Mesenchymal stem cell (in vitro differentiated cells and primary cell): ENCODE measurements around the gene NAE1.
"Not testable (repeated sequence)": the region's sequence is repeated elsewhere in the genome, so short reads cannot be mapped to it uniquely, and the experiment has no call there.

Experiments used
- DNase-seq: peaks from one replicate; pipeline ENCODE4 v3.0.0-alpha.2; 2013
- H2AFZ ChIP-seq: one replicate; pipeline ENCODE4 v1.6.1; 2013; ENCODE audit warnings: low read depth, mild to moderate bottlenecking, control low read depth, inconsistent platforms, low read length, moderate library complexity
- H2AK5ac ChIP-seq: 2 replicates; pipeline ENCODE4 v1.6.1; 2013; ENCODE audit warnings: low read length, moderate library complexity, mild to moderate bottlenecking, inconsistent platforms; ENCODE audit not compliant: severe bottlenecking
- H2BK120ac ChIP-seq: one replicate; pipeline ENCODE4 v1.6.1; 2013; ENCODE audit warnings: low read depth, mild to moderate bottlenecking, inconsistent platforms, low read length, moderate library complexity
- H2BK12ac ChIP-seq, 2 experiments: one replicate each; pipeline ENCODE4 v1.6.1; 2013; ENCODE audit warnings: inconsistent platforms in 2 of 2, low read length in 2 of 2, mild to moderate bottlenecking in 2 of 2, moderate library complexity in 2 of 2, control low read depth in 1 of 2
- H2BK15ac ChIP-seq: one replicate; pipeline ENCODE4 v1.6.1; 2013; ENCODE audit warnings: mild to moderate bottlenecking, low read depth, inconsistent platforms; ENCODE audit not compliant: poor library complexity, severe bottlenecking
- H2BK5ac ChIP-seq: 2 replicates; pipeline ENCODE4 v1.6.1; 2013; ENCODE audit warnings: low read depth, mild to moderate bottlenecking, low read length, control low read depth, inconsistent platforms; ENCODE audit not compliant: poor library complexity, severe bottlenecking
- H3K14ac ChIP-seq, 2 experiments: one replicate each; pipeline ENCODE4 v1.6.1; 2013; ENCODE audit warnings: inconsistent platforms in 2 of 2, low read length in 2 of 2, control low read depth in 1 of 2, mild to moderate bottlenecking in 1 of 2, moderate library complexity in 1 of 2
- H3K18ac ChIP-seq, 2 experiments: one replicate each; pipeline ENCODE4 v1.6.1; 2013; ENCODE audit warnings: inconsistent platforms in 2 of 2, low read length in 2 of 2, control low read depth in 1 of 2, low read depth in 1 of 2, mild to moderate bottlenecking in 1 of 2
- H3K23ac ChIP-seq, 2 experiments: one replicate each; pipeline ENCODE4 v1.6.1; 2013; ENCODE audit warnings: inconsistent platforms in 2 of 2, low read length in 2 of 2, mild to moderate bottlenecking in 2 of 2, moderate library complexity in 2 of 2, control low read depth in 1 of 2
- H3K27ac ChIP-seq: 2 replicates; pipeline ENCODE4 v1.5.1; 2013; ENCODE audit warnings: mild to moderate bottlenecking, moderate library complexity, low read length, control low read depth, inconsistent platforms; ENCODE audit not compliant: poor library complexity, severe bottlenecking
- H3K27me3 ChIP-seq, 2 experiments: 2 replicates each; pipeline versions ENCODE4 v1.6.1 to v1.7.0; 2013; ENCODE audit warnings: low read length in 2 of 2, mild to moderate bottlenecking in 2 of 2, moderate library complexity in 2 of 2, control low read depth in 1 of 2, inconsistent platforms in 1 of 2; ENCODE audit not compliant: control insufficient read depth in 1 of 2, insufficient read depth in 1 of 2
- H3K36me3 ChIP-seq, 2 experiments: 2 replicates each; pipeline versions ENCODE4 v1.6.1 to v1.7.0; 2013; ENCODE audit warnings: low read length in 2 of 2, control low read depth in 1 of 2, inconsistent platforms in 1 of 2, low read depth in 1 of 2, mild to moderate bottlenecking in 1 of 2; ENCODE audit not compliant: insufficient read depth in 2 of 2, control insufficient read depth in 1 of 2
- H3K4ac ChIP-seq, 2 experiments: one replicate each; pipeline ENCODE4 v1.6.1; 2013; ENCODE audit warnings: inconsistent platforms in 2 of 2, low read length in 2 of 2, mild to moderate bottlenecking in 2 of 2, moderate library complexity in 2 of 2, control low read depth in 1 of 2, low read depth in 1 of 2
- H3K4me1 ChIP-seq: 2 replicates; pipeline ENCODE4 v1.6.1; 2013; ENCODE audit warnings: low read depth, low read length, control low read depth; ENCODE audit not compliant: control insufficient read depth, insufficient read depth
- H3K4me2 ChIP-seq: 2 replicates; pipeline ENCODE4 v1.6.1; 2013; ENCODE audit warnings: low read length, mild to moderate bottlenecking, inconsistent platforms; ENCODE audit not compliant: poor library complexity, severe bottlenecking
- H3K4me3 ChIP-seq, 2 experiments: 2 replicates each; pipeline versions ENCODE4 v1.5.1 to v1.7.0; 2013; ENCODE audit warnings: low read length in 2 of 2, mild to moderate bottlenecking in 2 of 2, control low read depth in 1 of 2, low read depth in 1 of 2; ENCODE audit not compliant: insufficient read depth in 1 of 2
- H3K79me1 ChIP-seq: replicated peaks from 2 replicates; pipeline ENCODE4 v1.6.1; 2013; ENCODE audit warnings: mild to moderate bottlenecking, control low read depth, low read length, inconsistent platforms; ENCODE audit not compliant: poor library complexity, severe bottlenecking
- H3K9ac ChIP-seq: 2 replicates; pipeline ENCODE4 v1.7.0; 2013; ENCODE audit warnings: mild to moderate bottlenecking, low read length, moderate library complexity
- H3K9me3 ChIP-seq: 2 replicates; pipeline ENCODE4 v1.7.0; 2013; ENCODE audit warnings: mild to moderate bottlenecking, low read length; ENCODE audit not compliant: control insufficient read depth
- H4K8ac ChIP-seq: one replicate; pipeline ENCODE4 v1.6.1; 2013; ENCODE audit warnings: inconsistent platforms, mild to moderate bottlenecking, low read length, moderate library complexity
- H4K91ac ChIP-seq: one replicate; pipeline ENCODE4 v1.6.1; 2013; ENCODE audit warnings: mild to moderate bottlenecking, low read length, inconsistent platforms
- WGBS: methylation state at CpG from one replicate; pipeline ENCODE4 v1.1.7; 2013; ENCODE audit warnings: mixed read lengths; 5-methylcytosine and 5-hydroxymethylcytosine counted together

NAE1 gene

GRCh38 chr16:66798161-66798560 lies 32.6 kb downstream of the NAE1 start:
- Histone ChIP-seq H3K9ac (no peak overlapping the region), H2BK120ac (no peak overlapping the region), H4K8ac (no peak overlapping the region), H3K4me3 (no peak overlapping the region), H2AFZ (no peak overlapping the region), H3K27ac (no peak overlapping the region), H3K36me3 (peaks cover 16 to 25% of the 10 kb centered on the region in 2 experiments), H2AK5ac (no peak overlapping the region), H2BK15ac (no peak overlapping the region), H4K91ac (no peak overlapping the region), H3K79me1 (no peaks in the 10 kb centered on the region), H3K14ac (no peak overlapping the region), H2BK5ac (no peak overlapping the region), H3K23ac (no peak overlapping the region), H3K18ac (no peak overlapping the region), H2BK12ac (no peak overlapping the region), H3K9me3 (no peaks in the 10 kb centered on the region), H3K4ac (no peak overlapping the region), H3K4me2 (no peak overlapping the region), H3K4me1 (no peaks in the 10 kb centered on the region), H3K27me3 (no peaks in the 10 kb centered on the region)
- WGBS: no CpG with 5 or more reads among the region's 2 CpGs
- DNase-seq: peak; percentile 2

GRCh38 chr16:66793984-66794383 lies 36.8 kb downstream of the NAE1 start:
- not testable (repeated sequence) for H2AK5ac ChIP-seq, H3K14ac ChIP-seq, H3K4me3 ChIP-seq, H3K27me3 ChIP-seq, DNase-seq, H2AFZ ChIP-seq, H3K36me3 ChIP-seq, H3K27ac ChIP-seq, H3K4me1 ChIP-seq, H2BK15ac ChIP-seq, H3K9me3 ChIP-seq, H3K4ac ChIP-seq, H3K4me2 ChIP-seq, H4K8ac ChIP-seq, H3K9ac ChIP-seq, H3K23ac ChIP-seq, H2BK12ac ChIP-seq, H2BK120ac ChIP-seq, H2BK5ac ChIP-seq, H3K18ac ChIP-seq, H3K79me1 ChIP-seq, H4K91ac ChIP-seq
- WGBS: 87% methylated on average over 6 of the region's 6 CpGs

GRCh38 chr16:66790130-66790733 lies 40.5 kb downstream of the NAE1 start:
- Histone ChIP-seq H3K18ac (no peak overlapping the region), H2BK120ac (no peak overlapping the region), H2BK12ac (no peak overlapping the region), H3K4me2 (no peak overlapping the region), H2AK5ac (no peak overlapping the region), H3K9me3 (no peaks in the 10 kb centered on the region), H4K91ac (no peak overlapping the region), H3K14ac (no peak overlapping the region), H3K27me3 (no peaks in the 10 kb centered on the region), H3K27ac (no peak overlapping the region), H2AFZ (no peak overlapping the region), H3K4me3 (no peak overlapping the region), H3K4ac (no peak overlapping the region), H3K4me1 (no peaks in the 10 kb centered on the region), H4K8ac (no peak overlapping the region), H3K36me3 (no peaks in the 10 kb centered on the region), H3K9ac (no peak overlapping the region), H2BK5ac (no peak overlapping the region), H3K23ac (no peak overlapping the region), H3K79me1 (no peaks in the 10 kb centered on the region), H2BK15ac (no peak overlapping the region)
- WGBS: 71% methylated on average over 2 of the region's 3 CpGs
- no peak for DNase-seq

- no peak overlapping the region for H4K91ac ChIP-seq
- no peak overlapping the region for H2AK5ac ChIP-seq
- H3K27ac ChIP-seq: no peak overlapping the region
- 94% methylated on average over 2 of the region's 2 CpGs for WGBS
- no peak overlapping the region for H3K23ac ChIP-seq
- no peaks in the 10 kb centered on the region for H3K4me1 ChIP-seq
- H2BK12ac ChIP-seq: no peak overlapping the region
- no peak overlapping the region for H3K14ac ChIP-seq
- H3K18ac ChIP-seq: no peak overlapping the region
- H3K9ac ChIP-seq: no peak overlapping the region
- no peak overlapping the region for H2AFZ ChIP-seq
- H3K79me1 ChIP-seq: no peaks in the 10 kb centered on the region
- H4K8ac ChIP-seq: no peak overlapping the region
- no peak overlapping the region for H2BK120ac ChIP-seq
- no peaks in the 10 kb centered on the region for H3K9me3 ChIP-seq
- DNase-seq: no peak
- H2BK5ac ChIP-seq: no peak overlapping the region
- H3K4me2 ChIP-seq: no peak overlapping the region
- no peak overlapping the region for H3K4me3 ChIP-seq
- no peak overlapping the region for H2BK15ac ChIP-seq
- H3K27me3 ChIP-seq: no peaks in the 10 kb centered on the region
- no peak overlapping the region for H3K4ac ChIP-seq
- H3K36me3 ChIP-seq: no peaks in the 10 kb centered on the region
Observed at GRCh38 chr16:66787427-66787826, 43.3 kb downstream of the NAE1 start.
